NCI-H1930 (cell line): ENCODE measurements around the gene CAMK1.

Source experiments
- DNase-seq, 2 experiments: peaks; one replicate each; lab custom pipeline; 2025; lab: John Stamatoyannopoulos, UW

CAMK1 gene

DNA sequence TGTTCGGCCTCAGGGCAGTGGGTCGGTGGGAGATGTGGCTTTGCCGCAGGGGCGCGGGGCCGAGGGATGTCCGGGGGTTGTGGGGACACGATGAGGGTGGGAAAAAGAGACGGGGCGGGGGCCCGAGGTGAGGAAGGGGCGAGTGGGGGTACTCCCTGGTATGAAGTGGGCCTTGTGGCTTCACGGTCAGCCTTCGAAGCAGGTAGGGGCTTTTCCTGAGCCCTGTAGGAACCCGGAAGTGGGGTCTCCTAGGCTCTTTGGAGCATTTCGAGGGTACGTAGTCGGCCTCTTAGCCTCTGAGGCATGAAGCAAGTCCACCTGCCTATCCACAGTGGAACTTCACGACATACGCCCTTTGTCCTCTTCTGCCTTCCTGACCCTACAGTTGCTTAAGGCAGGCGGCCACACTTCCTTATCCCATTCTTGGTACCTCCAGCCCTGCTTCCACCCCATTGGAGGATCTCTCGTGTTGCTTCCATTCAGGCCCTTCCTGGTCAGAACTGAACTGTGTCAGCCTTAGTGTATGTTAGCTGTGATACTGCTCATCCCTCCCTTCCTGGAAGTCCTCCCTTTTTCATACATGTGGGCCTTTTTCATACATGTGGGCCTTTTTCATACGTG, 23.5 kb upstream of the CAMK1 start:
- DNase-seq = no peak

DNA sequence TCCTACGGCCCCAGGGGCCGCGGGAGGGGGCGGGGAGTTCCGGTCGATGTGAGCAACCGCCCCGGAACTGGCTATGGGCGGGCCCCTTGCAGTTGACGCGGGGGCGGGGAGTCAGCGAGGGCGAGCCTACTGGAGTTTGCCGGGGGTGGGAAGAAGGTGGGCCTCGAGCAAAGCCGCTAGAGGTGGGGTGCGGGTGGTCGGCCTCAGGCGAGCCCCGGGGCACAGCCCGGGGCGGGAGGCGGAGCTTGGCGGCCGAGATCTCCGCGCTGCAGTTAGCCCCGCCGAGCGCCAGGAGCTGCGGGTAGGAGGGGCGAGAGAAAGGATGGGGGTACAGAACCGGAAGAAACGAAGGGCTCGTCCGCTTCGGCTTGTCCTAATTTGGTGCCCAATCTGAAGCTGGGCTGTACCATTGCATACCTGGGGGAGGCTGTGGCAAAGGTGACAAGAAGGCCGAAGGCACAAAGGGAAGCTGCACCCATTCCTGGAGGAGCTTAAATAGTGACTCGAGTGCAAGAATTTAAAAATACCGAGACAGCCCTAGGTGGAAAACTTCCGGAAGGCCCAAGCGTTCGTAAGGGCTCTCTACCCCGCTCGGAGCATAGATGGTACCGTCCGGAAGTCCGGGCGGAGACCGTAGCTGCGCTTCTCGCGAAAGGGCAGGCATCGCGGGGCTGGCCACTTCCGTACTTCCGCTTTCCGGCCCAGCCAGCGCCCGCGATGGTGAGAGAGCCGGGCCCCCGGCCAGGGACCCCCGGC, 22.8 kb upstream of the CAMK1 start, which contains the start of the genes ARPC4 and TADA3:
Gene ARPC4 (plus strand): TSS at position 678 of the 756 bp plus-strand sequence. CDS start 40 bp downstream, at position 718.
Gene TADA3 (minus strand): TSS at position 69 of the 756 bp plus-strand sequence. CDS start 1,007 bp downstream, outside the sequence.
- peak; percentile 74 to 85 for DNase-seq

DNA sequence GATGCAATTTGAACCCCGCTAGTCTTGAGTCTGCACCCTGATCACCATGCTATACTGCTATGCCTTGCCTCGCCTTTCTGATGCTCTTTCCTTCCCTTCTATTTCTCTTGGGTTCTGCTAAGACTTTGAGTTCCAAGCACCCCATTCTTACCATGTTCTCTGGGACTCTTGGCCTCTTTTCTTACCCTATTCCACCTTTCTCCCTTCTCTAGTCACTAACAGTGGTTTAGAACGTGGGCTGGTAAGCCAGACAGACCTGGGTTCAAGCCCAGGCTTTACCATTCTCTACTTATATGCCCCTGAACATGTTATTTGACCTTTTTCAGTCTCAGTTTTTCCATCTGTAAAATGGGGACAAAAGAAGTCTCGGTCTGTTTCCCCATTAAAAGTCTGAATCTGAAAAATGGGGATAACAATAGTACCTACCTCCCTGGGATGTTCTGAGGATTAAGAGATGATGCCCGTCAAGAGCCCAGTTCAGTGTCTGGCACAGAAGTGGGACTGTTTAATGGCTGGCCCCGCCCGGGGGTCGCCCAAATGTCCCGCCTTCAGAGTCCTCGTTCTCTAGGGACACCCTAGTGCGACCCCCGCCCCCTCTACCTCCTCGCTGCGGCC, 22.1 kb upstream of the CAMK1 start:
- DNase-seq = no peak

DNA sequence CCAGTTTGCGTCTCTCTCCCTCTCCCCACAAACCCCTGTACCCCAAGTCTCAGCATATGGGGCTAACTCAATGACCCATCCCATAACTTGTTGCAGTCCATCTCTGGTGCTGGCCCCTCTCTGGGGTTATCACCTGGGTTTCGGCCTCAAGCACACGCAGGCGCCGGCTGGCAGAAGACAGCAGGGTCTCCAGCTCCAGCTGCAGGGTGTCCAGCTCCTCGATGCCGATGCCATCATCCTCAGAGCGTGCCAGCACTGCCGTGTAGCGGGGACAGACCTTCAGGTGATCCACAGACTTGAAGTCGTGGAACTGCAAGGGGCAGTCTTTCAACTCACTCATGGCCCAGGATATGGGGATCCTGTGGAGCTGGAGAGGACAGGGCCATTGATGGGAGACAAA, 21.4 kb upstream of the CAMK1 start:
- DNase-seq = no peak

GRCh38 chr3:9787714-9788113, 18.0 kb upstream of the CAMK1 start:
- DNase-seq = no peak

DNA sequence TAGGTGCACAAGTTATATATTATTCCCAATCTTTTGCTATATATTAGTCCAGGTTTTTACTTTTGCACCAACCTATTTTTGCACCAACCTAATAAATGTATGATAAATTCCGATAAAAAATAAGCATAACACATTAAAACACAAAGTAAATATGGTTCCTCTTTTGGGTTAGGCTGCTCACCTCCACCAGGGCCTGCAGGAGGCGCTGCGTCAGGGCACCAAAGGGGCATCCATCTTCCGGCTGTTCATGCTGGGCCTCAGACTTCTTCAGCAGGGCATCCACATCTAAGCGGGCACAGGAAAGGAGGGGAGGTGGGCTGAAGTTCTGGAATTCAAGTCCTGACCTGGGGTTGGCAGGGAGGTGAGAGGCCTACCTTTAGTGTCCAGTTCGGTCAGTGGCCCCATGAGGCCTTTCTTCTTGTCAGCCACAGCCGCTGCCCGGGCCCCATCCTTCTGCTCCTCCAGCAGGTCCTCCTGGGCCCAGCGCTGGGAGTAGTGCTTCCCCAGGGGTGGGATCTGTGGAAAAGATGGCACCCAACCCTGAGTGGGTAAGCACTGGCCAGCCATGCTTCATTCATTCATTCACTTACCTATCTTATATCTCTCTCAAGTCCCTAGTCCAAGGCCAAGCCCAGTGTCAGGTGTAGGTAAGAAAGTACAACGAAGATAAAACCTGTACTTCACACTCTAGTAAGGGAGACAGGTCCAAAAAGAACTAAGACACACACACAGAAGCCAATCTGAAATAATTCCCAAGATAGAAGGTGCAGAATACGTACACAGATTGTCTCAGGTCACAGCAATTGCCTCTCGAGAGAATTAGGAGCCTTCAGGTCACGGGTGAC, 17.3 kb upstream of the CAMK1 start:
- DNase-seq = no peak

DNA sequence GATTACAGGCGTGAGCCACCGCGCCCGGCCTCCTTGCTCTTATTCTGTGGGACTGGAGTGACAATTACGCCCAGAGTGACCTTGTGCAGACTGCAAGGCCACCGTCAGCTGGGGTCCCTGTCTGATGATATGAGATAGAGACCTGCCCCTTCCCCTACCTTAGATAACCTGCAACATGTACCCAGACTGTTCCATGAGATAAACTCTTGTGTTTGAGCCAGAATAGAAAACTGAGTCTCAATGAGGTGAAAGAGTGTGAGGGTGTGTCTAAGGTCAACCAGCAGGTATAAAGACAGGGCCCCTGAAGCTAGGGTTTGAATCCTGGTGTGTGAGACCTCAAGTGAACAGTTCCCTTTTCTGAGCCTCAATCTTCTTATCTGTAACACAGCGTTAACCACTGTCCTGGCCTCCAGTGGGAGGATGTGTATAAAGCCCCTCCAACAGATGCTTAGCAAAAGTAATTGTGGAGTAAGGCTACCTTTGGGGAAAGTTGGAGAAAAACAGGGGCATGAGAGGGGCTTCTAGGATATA, 16.5 kb upstream of the CAMK1 start:
- DNase-seq = no peak

DNA sequence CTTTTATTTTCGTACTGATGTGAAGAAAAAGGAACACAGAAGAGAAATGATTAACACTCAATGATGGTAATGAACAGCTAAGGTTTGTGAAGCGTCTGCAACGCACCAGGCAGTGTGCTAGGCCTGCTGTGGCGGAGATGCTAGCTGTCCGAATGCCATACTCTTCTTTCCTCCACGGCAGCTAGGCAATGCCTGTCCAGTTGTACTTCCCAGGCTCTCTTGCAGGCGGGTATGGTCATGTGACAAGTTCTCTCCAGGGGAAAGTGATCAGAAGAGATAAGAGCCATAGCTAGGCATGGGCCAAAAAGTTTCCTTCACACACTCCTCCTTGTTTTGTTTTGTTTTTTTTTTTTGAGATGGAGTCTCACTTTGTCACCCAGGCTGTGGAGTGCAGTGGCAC, 15.9 kb upstream of the CAMK1 start:
- no peak for DNase-seq

GRCh38 chr3:9784965-9785364, 15.2 kb upstream of the CAMK1 start:
- no peak for DNase-seq

DNA sequence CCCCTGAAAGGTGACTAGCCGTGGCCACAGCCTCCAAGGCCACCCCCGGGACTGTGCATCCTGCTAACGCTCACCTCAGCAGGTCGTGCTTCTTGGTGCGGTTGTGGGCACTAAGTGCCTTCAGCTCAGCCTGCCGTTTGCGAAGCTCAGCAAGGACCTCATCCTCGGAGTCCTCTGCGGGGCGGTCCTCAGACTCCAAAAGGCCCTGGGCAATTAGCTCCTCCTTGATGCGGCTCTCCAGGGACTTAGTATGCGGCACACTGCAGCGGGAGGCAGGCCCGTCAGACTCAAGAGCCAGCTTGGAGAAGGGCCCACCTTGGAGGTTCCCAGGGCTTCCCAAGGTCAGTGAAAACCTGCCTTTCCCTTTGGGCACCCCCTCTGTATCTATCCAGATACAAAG, 14.2 kb upstream of the CAMK1 start:
- DNase-seq = no peak

DNA sequence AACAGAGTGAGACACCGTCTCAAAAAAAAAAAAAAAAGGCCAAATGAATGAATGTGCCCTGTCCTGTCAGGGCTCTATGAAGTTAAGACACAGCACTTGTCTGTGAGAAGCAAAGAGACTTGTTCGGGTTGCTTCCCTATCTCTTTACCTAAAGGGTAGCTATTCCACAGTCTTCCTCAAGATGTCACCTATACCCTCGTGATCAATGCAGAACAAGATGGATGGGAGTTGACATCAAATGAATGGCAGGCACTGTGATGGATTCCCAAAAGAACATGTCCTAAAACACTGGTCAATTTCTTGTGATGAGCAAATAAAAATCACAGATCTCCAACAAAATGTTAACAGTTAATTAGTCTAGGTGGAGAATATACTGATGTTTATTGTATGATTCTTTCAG, 13.0 kb upstream of the CAMK1 start:
- DNase-seq = no peak

DNA sequence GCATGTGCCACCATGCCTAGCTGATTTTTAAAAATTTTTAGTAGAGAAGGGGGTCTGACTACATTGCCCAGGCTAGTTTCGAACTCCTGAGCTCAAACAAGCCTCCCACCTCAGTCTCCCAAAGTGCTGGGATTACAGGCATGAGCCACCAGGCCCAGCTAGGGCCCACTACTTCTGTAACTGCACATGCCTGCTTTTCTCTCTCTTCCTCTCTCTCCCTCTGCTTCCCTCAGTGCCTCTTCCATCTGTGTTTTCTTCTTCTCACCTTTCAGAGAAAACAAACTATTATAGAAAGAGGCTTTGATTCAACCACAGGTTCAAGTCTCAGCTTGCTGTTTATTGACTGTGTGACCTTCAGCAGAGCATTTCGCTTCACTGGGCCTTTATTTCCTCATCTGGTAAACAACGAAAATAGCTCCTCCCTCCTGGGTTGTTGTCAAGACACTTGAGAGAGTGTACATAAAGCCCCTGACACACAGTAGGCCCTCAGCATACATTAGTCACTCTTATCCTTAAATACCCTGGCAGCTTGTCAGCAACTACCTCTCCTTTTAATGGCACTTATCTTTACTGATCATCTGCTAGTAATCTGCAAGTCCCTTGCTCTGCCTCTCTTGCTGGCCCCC, 12.3 kb upstream of the CAMK1 start:
- DNase-seq = no peak

DNA sequence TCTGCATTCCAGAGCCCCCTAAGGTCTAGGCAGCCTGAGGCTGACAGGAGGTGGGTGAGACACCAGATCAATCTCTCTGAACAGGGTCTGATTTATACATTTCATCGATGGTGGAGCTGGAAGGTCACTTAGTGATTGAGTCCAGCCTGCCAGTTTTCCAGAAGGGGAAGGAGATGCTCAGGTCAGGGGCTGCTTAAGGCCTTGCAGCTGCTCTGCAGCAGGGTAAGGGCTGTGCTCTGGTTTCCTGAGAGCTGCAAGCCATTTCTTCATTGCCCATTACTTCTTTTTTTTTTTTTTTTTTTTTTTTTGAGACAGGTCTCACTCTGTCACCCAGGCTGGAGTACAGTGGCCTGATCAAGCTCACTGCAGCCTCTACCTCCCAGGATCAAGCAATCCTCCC, 11.8 kb upstream of the CAMK1 start:
- no peak for DNase-seq

- DNase-seq = no peak
Measured at GRCh38 chr3:9780910-9781309, 11.2 kb upstream of the CAMK1 start.

DNA sequence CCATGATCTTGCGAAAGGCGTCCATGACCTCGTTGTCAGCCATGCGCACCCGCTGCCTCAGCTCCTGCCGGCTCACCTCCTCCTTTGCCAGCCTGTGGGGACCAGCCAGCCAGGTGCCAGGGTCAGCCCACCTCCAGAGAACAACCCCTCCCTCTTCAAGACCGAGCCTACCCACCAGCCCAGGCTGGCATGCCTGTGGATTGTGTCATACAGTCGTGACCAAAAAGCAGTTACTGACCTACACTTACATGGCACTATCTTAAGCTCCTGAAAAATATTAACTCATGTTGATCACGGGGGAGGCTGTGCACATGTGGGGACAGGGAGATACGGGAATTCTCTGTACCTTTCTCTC, 10.7 kb upstream of the CAMK1 start:
- no peak for DNase-seq

DNA sequence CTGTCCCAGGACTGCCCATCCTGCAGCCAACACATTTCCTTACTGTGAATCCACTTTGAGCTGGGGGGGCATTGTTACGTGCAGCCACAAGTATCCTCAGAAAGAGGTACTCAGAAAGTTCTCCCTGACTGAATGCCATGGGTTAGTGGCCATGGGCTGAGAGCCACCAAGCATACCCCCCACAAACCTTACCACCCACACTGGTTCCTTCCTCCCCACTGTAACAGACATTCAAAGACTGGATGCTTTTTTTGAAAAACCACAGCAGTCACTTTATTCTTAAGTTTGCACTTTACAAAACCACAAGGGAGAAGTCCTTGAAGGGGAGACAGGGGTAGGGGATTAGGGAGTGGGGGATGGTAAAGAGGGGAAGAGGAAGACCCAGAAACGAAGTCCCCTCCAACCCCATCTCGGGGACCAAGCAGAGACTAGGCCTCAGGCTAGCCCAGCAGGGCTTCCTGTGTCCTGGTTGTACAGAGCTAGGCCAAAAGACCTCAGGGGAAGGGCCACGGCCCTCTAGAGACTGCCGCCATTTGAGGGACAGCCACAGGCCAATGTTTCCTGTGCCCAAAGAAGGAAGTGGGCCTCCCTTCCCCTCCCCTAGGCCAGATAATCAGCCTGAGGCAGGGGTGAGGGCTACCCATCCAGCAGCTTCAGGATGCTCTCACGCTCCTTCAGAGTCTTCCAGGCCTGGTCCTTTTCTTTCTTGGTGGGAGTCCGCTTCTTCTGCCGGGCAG, 10.1 kb upstream of the CAMK1 start:
- DNase-seq = no peak

DNA sequence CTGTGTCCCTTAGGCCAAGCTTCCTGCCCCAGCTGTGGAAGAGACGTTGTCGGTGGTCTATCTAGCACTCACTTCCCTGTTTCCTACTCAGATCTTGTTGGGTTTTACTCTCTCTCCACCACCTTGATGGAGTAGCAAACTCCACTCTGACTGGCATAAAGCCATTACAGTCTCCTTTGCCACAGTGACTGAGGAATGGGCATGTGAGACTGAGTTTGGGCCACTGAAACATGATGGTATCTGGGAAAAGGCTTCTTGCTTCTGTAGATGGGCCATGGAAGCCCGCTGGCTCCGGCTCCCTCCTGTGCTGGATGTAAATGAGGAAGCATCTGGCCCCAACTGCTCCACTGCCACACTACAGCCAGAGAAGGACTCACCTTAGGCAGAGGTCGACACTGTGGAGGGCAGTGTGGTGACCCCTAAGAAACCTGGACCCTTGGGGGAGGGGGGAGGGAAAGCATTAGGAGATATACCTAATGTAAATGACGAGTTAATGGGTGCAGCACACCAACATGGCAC, 9.4 kb upstream of the CAMK1 start:
- DNase-seq = no peak

GRCh38 chr3:9778143-9779074, 8.7 kb upstream of the CAMK1 start:
- DNase-seq = no peak

- no peak for DNase-seq
Measured at GRCh38 chr3:9777694-9778021, 7.9 kb upstream of the CAMK1 start.
